Measurements from ENCODE around the gene FOLR1. TPM values are rescaled to one million over a fixed set of nuclear protein-coding genes. Genes with fewer than 3 reads are reported as not detected.

Gene FOLR1
- total RNA-seq, 4 donors from 2014 or later = 0.38 to 7.6 (median 1.5) TPM; not detected in 1

- peaks cover 51 to 86% (median 55%) of the 10 kb centered on the region in 3 donors for H3K36me3 ChIP-seq
- intact Hi-C loops (cut with DNase I) = no loop called here
These were observed 38.2 kb downstream of the FOLR1 start for GRCh38 chr11:72229925-72230763.

GRCh38 chr11:72230764-72231365 lies 38.9 kb downstream of the FOLR1 start:
- no peak overlapping the region for H3K4me3 ChIP-seq
- peaks cover 55 to 93% (median 60%) of the 10 kb centered on the region in 3 donors for H3K36me3 ChIP-seq
- TF ChIP-seq CTCF (IDR thresholded peaks at IDR 0.05) = no peak
- TF ChIP-seq POLR2A (IDR thresholded peaks at IDR 0.05) = no peak
- WGBS, 2 donors = 80 to 87% methylated on average over 6 to 9 of the region's 18 CpGs
- no peaks in the 10 kb centered on the region for H3K27me3 ChIP-seq
- no peak overlapping the region for H3K27ac ChIP-seq
- intact Hi-C loops (cut with DNase I) = no loop called here
- no peaks in the 10 kb centered on the region for H3K9me3 ChIP-seq
- peaks cover 6 to 38% (median 9%) of the 10 kb centered on the region in 3 donors for H3K4me1 ChIP-seq
- DNase-seq = no peak

More at GRCh38 chr11:72229925-72230763, 38.2 kb downstream of the FOLR1 start:
- Histone ChIP-seq H3K4me3 (no peak overlapping the region), H3K27me3 (no peaks in the 10 kb centered on the region), H3K27ac (no peak overlapping the region), H3K9me3 (no peaks in the 10 kb centered on the region), H3K4me1 (peaks cover 13 to 38% (median 16%) of the 10 kb centered on the region in 3 donors)
- WGBS, 2 donors = 76 to 83% methylated on average over 2 to 5 of the region's 21 CpGs
- DNase-seq = no peak
- no peak for TF ChIP-seq CTCF (IDR thresholded peaks at IDR 0.05)

GRCh38 chr11:72231396-72232259 lies 39.7 kb downstream of the FOLR1 start:
- H3K27ac ChIP-seq = no peak overlapping the region
- H3K27me3 ChIP-seq = no peaks in the 10 kb centered on the region
- TF ChIP-seq CTCF (IDR thresholded peaks at IDR 0.05) (no peak), POLR2A (IDR thresholded peaks at IDR 0.05) (no peak)
- no peak overlapping the region for H3K4me3 ChIP-seq
- H3K9me3 ChIP-seq = no peaks in the 10 kb centered on the region
- WGBS, 2 donors = 80 to 88% methylated on average over 4 to 8 of the region's 9 CpGs
- intact Hi-C loops (cut with DNase I) = no loop called here
- no peak for DNase-seq
- H3K36me3 ChIP-seq = peaks cover 58 to 97% (median 61%) of the 10 kb centered on the region in 3 donors
- H3K4me1 ChIP-seq = peaks cover 6 to 38% (median 8%) of the 10 kb centered on the region in 3 donors

- Histone ChIP-seq H3K9me3 (no peaks in the 10 kb centered on the region), H3K36me3 (peaks cover 64 to 100% (median 70%) of the 10 kb centered on the region in 3 donors), H3K4me3 (no peak overlapping the region), H3K27me3 (no peaks in the 10 kb centered on the region), H3K4me1 (peaks cover 3 to 35% (median 5%) of the 10 kb centered on the region in 3 donors), H3K27ac (no peak overlapping the region)
- intact Hi-C loops (cut with DNase I) = no loop called here
- DNase-seq = no peak
- no peak for TF ChIP-seq CTCF (IDR thresholded peaks at IDR 0.05)
- WGBS, 2 donors = 89 to 93% methylated on average over 14 to 16 of the region's 18 CpGs
These were observed 40.5 kb downstream of the FOLR1 start for GRCh38 chr11:72232260-72233055.
